Caki2 (cell line): ENCODE results near the gene TMEM108. TPM values are rescaled to one million over a fixed set of nuclear protein-coding genes. Genes with fewer than 3 reads are reported as not detected.

Experiments
- DNase-seq: peaks from one replicate; pipeline ENCODE4 v3.0.0-alpha.2; 2015; ENCODE audit warnings: low read depth
- in situ Hi-C: cut with HindIII; loops from 2 replicates; pipeline ENCODE4 v1.10.0; 2016; ENCODE audit warnings: low sequenced_read_pairs, low pct_unique_long_range_greater_than_20kb, mixed read lengths
- total RNA-seq: library from RNA; depleted of rRNA; stranded (reverse); fragments of >200 nt; shearing (Covaris generic); gene quantifications from 2 replicates; pipeline ENCODE4 v1.2.3, GENCODE V29; 2014; ENCODE audit warnings: low replicate concordance

The TMEM108 gene
- total RNA-seq, 1 experiment from 2014 or later = not detected

DNA sequence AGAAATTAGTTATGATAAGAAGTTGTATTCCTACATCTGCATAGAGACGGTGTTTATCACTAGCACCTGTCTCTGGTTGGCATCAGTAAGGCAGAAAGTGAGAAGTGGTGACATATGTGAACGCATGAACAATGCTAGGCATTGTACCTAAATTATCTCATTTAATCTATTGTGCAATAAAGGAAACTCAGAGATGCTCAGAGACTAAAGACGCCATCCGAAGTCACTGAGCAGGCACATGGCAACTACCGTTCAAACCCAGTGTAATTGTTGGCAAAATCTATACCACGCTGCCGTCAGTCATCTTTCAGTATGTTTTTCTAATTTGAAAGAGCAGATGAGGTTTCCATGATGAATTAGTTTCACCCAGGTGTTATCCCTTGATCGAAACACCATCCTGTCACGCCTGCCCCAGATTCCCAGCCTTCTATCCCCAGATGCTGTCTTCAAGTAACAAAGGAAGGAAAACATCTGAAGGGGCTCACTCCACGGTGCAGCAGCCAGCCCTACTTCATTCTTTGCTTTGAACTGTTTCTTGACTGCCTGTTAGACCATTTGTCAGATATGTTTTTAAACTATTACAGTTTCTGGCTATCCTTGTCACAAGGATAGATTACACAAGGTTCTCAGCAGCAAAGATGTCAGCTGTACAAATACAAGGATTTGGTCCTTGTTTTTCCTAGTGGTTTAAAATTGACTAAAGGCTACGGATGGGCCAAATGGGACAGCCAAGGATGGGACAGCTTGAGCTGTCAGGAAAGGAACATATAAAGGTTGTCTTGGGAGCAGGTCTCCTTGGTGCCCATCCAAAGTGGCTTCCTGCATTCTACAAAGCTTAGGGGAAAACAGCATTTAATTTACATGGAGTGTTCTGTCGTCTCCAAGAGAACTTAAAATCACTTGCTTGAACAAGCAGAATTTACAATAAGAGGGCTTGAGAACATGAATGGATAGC, 99.1 kb downstream of the TMEM108 start:
- DNase-seq = no peak
- in situ Hi-C loops = no loop called here

DNA sequence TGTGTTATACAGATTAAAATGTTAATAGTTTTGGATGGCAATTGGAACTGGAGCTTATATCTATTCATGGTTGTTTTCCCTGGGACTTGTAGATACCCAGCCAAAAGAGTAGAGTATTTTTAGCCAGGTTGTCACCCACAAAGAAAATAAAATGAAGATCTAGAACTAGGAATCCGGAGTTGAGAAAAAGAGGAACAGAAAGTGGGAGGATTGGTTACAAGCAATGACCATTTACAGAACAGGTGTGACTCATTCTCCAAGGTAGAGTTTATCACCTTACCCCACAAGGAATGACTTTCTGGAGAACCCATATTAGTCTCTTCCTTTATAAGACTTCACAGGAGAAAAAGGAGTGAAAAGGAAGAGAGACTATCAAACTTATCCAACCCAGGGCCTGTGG, 99.8 kb downstream of the TMEM108 start:
- in situ Hi-C loops = no loop called here
- DNase-seq = no peak

- DNase-seq = no peak
- in situ Hi-C loops = no loop called here
Measured at GRCh38 chr3:133152056-133152455, 113.9 kb downstream of the TMEM108 start.

DNA sequence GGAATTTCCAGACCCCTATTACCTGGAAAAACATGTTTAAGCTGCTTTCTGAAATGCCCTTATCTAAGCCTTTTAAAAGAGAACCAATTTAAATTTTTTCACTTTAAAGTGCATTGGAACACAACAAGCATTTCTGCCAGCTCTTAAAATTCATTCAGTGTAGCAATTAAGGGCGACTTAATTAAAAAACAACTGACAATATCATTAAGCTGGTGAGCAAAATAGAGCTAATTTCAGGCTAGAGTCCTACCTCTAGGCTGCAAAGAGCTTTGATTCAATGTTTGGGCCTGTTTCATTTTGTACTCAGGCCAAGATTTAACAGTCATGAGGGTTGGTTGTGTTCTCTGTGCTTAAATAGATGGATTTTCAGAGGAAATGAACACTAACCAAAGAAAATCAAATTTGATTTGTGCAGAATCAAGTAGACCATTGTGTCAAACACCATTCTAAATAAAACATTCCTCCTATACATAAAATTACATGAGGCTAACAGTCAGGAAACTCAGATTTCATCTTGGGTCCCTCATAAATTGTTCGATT, 114.6 kb downstream of the TMEM108 start:
- no peak for DNase-seq
- in situ Hi-C loops = no loop called here

GRCh38 chr3:133153382-133153781, 115.2 kb downstream of the TMEM108 start:
- in situ Hi-C loops = no loop called here
- no peak for DNase-seq

DNA sequence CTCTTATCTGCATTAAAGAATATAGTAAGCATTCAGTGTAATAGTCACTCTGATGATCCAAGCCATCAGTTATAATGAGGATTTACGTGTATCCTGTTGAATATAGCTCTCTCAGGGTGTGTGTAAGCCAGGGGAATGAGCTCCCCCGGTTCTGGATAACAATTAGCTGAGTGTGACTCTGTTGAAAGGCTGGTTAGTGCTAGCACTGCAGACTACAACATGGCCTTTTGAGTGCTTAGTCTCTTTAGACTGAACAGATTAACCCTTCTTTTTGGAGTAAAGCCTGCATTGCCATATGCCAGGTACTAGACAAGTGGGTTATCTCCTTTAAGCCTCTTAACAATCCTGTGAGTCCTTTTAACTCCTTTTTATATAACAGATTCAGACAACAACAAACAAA, 119.5 kb downstream of the TMEM108 start:
- DNase-seq = no peak
- in situ Hi-C loops = no loop called here

- no peak for DNase-seq
Measured at GRCh38 chr3:133158686-133159085, 120.5 kb downstream of the TMEM108 start.

GRCh38 chr3:133159498-133160475, 121.6 kb downstream of the TMEM108 start:
- no peak for DNase-seq
- in situ Hi-C loops = no loop called here

More at GRCh38 chr3:133158686-133159085, 120.5 kb downstream of the TMEM108 start:
- in situ Hi-C loops = no loop called here

- no peak for DNase-seq
- in situ Hi-C loops = no loop called here
Measured at GRCh38 chr3:133161656-133162055, 123.5 kb downstream of the TMEM108 start.

DNA sequence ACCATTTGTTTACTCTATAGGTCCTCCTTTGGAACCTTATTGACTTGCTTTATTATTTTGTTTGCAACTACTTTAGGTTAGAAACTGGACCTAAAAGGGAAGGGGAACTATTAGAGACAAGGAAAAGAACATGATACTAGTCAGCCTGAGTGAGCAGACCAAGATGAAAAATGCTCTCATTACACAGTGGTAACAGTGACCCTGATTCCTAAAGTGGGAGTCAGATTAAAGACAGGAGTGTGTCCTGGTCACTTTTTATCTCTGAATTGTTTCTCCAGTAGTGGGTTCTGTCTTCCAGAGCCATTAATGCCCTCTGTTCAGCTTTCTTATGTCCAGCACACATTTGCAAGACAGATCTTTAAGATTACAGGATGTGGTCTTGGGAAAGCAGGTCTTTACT, 124.1 kb downstream of the TMEM108 start:
- in situ Hi-C loops = no loop called here
- no peak for DNase-seq

DNA sequence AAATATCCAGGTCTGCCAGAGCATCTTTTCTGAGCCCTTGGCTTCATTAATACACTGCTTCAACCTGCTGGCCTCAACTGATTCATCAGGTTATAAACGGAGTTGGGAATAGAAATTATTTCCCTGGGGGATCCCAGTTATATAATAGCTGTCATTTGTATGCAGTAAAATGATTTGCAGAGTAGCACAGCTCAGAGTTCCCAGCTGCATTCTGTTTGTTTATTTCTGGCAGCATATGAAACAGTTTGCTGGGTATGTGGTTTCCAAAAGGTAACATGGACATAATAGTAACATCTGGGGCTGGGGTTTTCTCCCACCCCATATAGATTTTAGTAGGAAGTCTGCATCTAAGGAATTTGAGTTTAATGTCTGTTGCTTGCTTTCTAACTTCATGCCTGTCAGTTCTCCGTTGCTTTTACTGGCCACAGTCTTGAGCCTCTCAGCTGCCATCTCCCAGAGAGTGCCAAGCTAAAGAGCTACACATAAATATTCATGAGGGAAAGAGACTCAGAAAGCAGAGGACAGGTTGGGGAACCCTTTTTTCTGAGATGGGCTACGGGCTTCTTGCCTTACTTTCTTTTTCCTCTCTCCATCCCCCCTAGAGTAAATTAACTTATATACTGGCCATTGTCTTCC, 124.6 kb downstream of the TMEM108 start:
- no peak for DNase-seq
- in situ Hi-C loops = no loop called here

GRCh38 chr3:133167340-133168024, 129.3 kb downstream of the TMEM108 start:
- DNase-seq = no peak

GRCh38 chr3:133168025-133168401, 129.8 kb downstream of the TMEM108 start:
- DNase-seq = no peak
- in situ Hi-C loops = no loop called here

More at GRCh38 chr3:133167340-133168024, 129.3 kb downstream of the TMEM108 start:
- in situ Hi-C loops = no loop called here

DNA sequence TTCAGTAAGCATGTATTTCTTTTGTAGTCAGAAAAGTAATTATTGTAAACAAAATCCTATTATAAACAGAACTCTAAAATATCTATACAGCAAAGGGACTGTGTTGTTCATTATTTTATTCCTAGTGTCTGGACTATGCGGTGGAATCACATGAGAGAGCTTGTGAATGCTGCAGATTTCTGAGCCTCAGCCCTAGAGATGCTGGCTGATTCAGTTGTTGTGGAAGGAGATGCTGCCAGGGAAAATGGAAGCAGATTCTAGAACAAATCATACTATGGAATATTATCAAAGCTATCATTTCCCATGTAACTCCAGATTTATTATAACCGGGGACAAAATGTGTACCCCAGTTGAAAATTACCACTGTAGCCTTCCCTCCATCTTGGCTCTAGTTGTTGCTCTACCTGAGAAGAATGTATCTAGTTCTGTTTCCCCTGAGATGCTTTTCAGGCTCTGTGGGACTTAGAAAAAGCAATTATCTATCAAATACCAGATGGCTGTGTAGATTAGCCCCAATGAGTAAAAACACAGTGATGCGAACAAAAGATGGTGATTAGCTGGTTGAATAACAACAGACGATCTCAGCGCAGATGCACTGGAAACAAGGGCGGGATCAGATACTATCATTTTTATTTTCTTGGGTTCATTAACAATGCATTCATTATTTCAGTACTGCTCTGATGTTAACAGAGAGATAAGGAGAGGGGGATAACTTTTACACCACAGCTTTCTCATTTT, 131.3 kb downstream of the TMEM108 start:
- DNase-seq = no peak
- in situ Hi-C loops = no loop called here

DNA sequence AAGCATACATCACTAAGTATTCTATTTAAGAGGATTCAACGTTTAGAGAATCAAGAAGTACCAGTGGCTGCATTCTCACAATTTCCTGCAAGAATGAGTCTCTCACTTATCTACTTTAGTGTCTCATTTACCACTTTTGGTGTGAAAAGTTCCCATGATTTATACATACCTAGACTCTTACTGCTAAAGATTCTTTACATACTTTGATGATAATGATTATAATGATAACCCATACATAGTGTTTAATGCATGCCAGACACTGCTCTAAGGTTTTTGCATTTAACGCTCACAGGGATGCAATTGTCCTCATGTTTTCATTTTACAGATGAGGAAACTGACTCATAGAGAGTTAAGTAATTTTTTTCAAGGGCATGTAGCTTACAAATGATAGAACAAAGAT, 133.6 kb downstream of the TMEM108 start:
- in situ Hi-C loops = no loop called here

GRCh38 chr3:133181392-133182150, 143.4 kb downstream of the TMEM108 start:
- no peak for DNase-seq
- in situ Hi-C loops = no loop called here

More for the DNA sequence above, 133.6 kb downstream of the TMEM108 start:
- no peak for DNase-seq
